Measurements from ENCODE around the gene NSRP1. TPM values are rescaled to one million over a fixed set of nuclear protein-coding genes. Genes with fewer than 3 reads are reported as not detected.

NSRP1 gene
- total and polyA plus RNA-seq, 2 of the 8 experiments (the other 6 are each of a cell fraction or from before 2014, with no cell fraction given): 6.1 to 22.4 TPM

GRCh38 chr17:30187573-30187972 is 71.0 kb downstream of the NSRP1 start (continued):
- TF ChIP-seq EP300 (IDR thresholded peaks at IDR 0.05; ENCODE audit: borderline replicate concordance in 1 of 2, low read depth in 2 of 2, low read length in 2 of 2) (no peak), SAP30 (IDR thresholded peaks at IDR 0.05; ENCODE audit: insufficient read depth, insufficient replicate concordance, low read length) (no peak), PHF8 (conservative IDR thresholded peaks at IDR 0.05; ENCODE audit: low read depth, low read length) (no peak)
